ENCODE results near the gene BIVM. TPM values are rescaled to one million over a fixed set of nuclear protein-coding genes. Genes with fewer than 3 reads are reported as not detected.

Gene BIVM
- total RNA-seq, 2 experiments from 2014 or later = 3.4 to 4.3 TPM

DNA sequence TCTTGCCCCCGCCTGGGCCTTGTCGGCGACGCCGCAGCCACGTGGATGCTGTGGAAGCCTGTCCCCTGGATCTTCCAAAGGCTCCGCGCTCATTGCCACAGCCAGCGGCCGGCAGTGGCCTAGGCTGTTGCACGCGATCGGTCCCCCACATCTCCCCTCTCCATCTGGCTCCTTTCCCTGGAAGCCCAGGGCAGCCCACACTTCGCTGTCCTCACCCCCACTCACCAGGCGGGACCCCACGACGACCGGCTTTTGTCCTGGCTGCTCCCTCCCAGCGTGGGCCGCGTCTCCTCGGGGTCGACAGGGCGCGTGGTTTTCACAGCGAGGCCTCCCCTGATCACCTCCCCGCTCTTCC lies 24.7 kb upstream of the BIVM start:
- no peaks in the 10 kb centered on the region for H3K27me3 Mint-ChIP-seq
- TF ChIP-seq, protein P1, sequence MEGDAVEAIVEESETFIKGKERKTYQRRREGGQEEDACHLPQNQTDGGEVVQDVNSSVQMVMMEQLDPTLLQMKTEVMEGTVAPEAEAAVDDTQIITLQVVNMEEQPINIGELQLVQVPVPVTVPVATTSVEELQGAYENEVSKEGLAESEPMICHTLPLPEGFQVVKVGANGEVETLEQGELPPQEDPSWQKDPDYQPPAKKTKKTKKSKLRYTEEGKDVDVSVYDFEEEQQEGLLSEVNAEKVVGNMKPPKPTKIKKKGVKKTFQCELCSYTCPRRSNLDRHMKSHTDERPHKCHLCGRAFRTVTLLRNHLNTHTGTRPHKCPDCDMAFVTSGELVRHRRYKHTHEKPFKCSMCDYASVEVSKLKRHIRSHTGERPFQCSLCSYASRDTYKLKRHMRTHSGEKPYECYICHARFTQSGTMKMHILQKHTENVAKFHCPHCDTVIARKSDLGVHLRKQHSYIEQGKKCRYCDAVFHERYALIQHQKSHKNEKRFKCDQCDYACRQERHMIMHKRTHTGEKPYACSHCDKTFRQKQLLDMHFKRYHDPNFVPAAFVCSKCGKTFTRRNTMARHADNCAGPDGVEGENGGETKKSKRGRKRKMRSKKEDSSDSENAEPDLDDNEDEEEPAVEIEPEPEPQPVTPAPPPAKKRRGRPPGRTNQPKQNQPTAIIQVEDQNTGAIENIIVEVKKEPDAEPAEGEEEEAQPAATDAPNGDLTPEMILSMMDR (IDR thresholded peaks at IDR 0.05) = no peak
- H3K4me3 Mint-ChIP-seq = peak overlapping the region; percentile 97
- H3K9me3 ChIP-seq (ENCODE audit: control insufficient read depth in 1 of 2, insufficient read depth in 1 of 2, low read length in 2 of 2) = no peaks in the 10 kb centered on the region
- DNase-seq (no peak), ATAC-seq (ENCODE audit: poor library complexity) (no peak)
- H3K27ac ChIP-seq (ENCODE audit: low read depth in 1 of 2, low read length in 2 of 2) = peak overlapping the region; percentile 35 to 69
- H3K9me3 Mint-ChIP-seq = no peaks in the 10 kb centered on the region
- no peaks in the 10 kb centered on the region for H3K36me3 ChIP-seq (ENCODE audit: insufficient read depth, low read length)
- CTCF ChIA-PET = interaction anchor here (0.7 to 1.6 kb wide), 5 partner anchors 10 to 182 kb away, joined by 3 to 7 read pairs (median 4); partner anchors contain the start of gene ERCC5
- peak overlapping the region; percentile 81 for H3K4me3 ChIP-seq (ENCODE audit: low read length)
- peaks cover 52% of the 10 kb centered on the region for H3K4me1 Mint-ChIP-seq (ENCODE audit: low read depth)
- H3K36me3 Mint-ChIP-seq (ENCODE audit: low read depth) = peaks cover 4% of the 10 kb centered on the region
- POLR2A ChIA-PET = interaction anchor here (0.8 to 5.6 kb wide), 12 partner anchors 10 to 379 kb away, joined by 3 to 95 read pairs (median 3); partner anchors contain the start of genes BIVM, ERCC5, POGLUT2 and TPP2
- H3K27me3 ChIP-seq (ENCODE audit: control insufficient read depth in 1 of 2, insufficient read depth in 2 of 2, low read length in 2 of 2) = no peaks in the 10 kb centered on the region
- peaks cover 25% of the 10 kb centered on the region for H3K4me1 ChIP-seq (ENCODE audit: insufficient read depth, low read length)
- intact Hi-C loops (cut with DNase I, micrococcal nuclease) = loop anchor here (5.0 to 10.0 kb wide), 4 partner anchors 89 to 382 kb away; partner anchors contain the start of gene TPP2 (in 1 of the 2)
- H3K27ac Mint-ChIP-seq = peak overlapping the region; percentile 94

DNA sequence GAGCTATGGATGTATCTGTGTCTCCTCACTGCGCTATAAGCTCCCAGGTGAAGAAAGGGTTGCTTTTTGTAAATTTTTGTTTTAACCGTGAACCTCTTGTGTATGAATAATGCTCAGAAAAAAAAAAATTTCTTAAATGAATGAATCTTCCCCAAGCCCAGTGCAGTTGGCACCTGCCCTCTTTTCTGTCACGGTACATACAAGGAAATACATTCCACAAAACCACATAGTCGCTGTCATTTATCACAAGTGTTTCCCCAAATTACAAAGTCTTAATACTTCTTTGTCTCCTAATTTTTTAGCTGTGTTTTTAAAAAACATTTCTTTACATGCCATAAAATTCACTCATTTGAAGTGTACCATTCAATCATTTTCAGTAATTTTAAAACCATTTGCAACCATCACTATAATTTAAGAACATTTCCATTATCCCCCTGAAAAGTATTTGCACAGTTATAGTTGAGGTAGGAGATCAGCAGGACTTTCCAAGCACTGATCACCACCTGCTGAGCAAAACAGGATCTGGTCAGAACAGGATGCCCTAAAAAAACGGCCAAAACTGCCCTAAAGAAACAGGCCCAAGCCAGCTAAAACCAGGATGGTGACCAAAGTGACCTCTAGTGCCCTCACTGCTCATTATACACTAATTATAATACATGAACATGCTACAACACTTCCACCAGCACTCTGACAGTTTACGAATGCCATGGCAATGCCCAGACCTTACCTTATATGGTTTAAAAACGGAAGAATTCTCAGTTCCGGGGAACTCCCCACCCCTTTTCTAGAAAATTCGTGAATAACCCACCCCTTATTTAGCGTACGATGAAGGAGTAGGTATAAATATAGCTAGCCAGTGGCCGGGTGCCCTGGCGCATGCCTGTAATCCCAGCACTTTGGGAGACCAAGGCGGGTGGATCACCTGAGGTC lies 24.1 kb upstream of the BIVM start:
- no peaks in the 10 kb centered on the region for H3K27me3 ChIP-seq (ENCODE audit: control insufficient read depth in 1 of 2, insufficient read depth in 2 of 2, low read length in 2 of 2)
- no peaks in the 10 kb centered on the region for H3K27me3 Mint-ChIP-seq
- peak overlapping the region; percentile 97 for H3K4me3 Mint-ChIP-seq
- POLR2A ChIA-PET = interaction anchor here (0.8 to 5.6 kb wide), 5 partner anchors 25 to 180 kb away, joined by 3 to 95 read pairs (median 18); partner anchors contain the start of genes BIVM, ERCC5, POGLUT2 and TPP2
- peak overlapping the region; percentile 94 for H3K27ac Mint-ChIP-seq
- H3K9me3 Mint-ChIP-seq = no peaks in the 10 kb centered on the region
- no peak for DNase-seq
- no peak for ATAC-seq (ENCODE audit: poor library complexity)
- no peak overlapping the region for H3K4me3 ChIP-seq (ENCODE audit: low read length)
- H3K9me3 ChIP-seq (ENCODE audit: control insufficient read depth in 1 of 2, insufficient read depth in 1 of 2, low read length in 2 of 2) = no peaks in the 10 kb centered on the region
- no peak overlapping the region for H3K27ac ChIP-seq (ENCODE audit: low read depth in 1 of 2, low read length in 2 of 2)
- no peaks in the 10 kb centered on the region for H3K36me3 ChIP-seq (ENCODE audit: insufficient read depth, low read length)
- H3K4me1 Mint-ChIP-seq (ENCODE audit: low read depth) = peaks cover 59% of the 10 kb centered on the region
- intact Hi-C loops (cut with DNase I, micrococcal nuclease) = loop anchor here (5.0 to 10.0 kb wide), 4 partner anchors 90 to 383 kb away; partner anchors contain the start of gene TPP2 (in 1 of the 2)
- CTCF ChIA-PET = no interaction called here
- TF ChIP-seq, protein P1 (IDR thresholded peaks at IDR 0.05) = no peak
- H3K36me3 Mint-ChIP-seq (ENCODE audit: low read depth) = peaks cover 4% of the 10 kb centered on the region
- peaks cover 31% of the 10 kb centered on the region for H3K4me1 ChIP-seq (ENCODE audit: insufficient read depth, low read length)

DNA sequence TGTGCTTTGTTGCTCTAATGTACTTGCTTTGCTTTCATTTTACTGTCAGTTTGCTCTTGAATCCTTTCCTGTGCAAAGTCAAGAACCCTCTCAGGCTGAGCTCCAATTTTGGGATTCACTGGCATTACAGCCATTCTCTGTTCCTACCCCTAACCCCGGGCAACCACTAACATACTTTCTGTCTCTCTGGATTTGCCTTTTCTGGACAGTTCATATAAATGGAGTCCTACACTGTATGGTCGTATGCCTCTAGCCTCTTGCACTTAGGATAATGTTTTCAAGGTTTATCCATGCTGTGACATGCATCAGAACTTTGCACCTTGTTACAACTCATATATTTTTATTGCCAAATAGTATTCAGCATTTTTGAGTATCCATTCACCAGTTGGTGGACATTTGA lies 22.6 kb upstream of the BIVM start:
- H3K27ac Mint-ChIP-seq = no peak overlapping the region
- TF ChIP-seq, protein P1 (IDR thresholded peaks at IDR 0.05) = no peak
- H3K36me3 Mint-ChIP-seq (ENCODE audit: low read depth) = peaks cover 4% of the 10 kb centered on the region
- DNase-seq = no peak
- ChIA-PET CTCF (no interaction called here), POLR2A (interaction anchor here (0.6 to 5.6 kb wide), 3 partner anchors 12 to 182 kb away, joined by 3 to 95 read pairs (median 75); partner anchors contain the start of genes ERCC5 and TPP2)
- no peaks in the 10 kb centered on the region for H3K27me3 Mint-ChIP-seq
- H3K4me3 ChIP-seq (ENCODE audit: low read length) = no peak overlapping the region
- H3K4me1 Mint-ChIP-seq (ENCODE audit: low read depth) = peaks cover 51% of the 10 kb centered on the region
- intact Hi-C loops (cut with DNase I, micrococcal nuclease) = loop anchor here in 1 of 2 experiments (10.0 kb wide), 1 partner anchor 91 kb away; no protein-coding TSS in a partner anchor
- H3K27ac ChIP-seq (ENCODE audit: low read depth in 1 of 2, low read length in 2 of 2) = no peak overlapping the region
- no peaks in the 10 kb centered on the region for H3K9me3 ChIP-seq (ENCODE audit: control insufficient read depth in 1 of 2, insufficient read depth in 1 of 2, low read length in 2 of 2)
- peaks cover 35% of the 10 kb centered on the region for H3K4me1 ChIP-seq (ENCODE audit: insufficient read depth, low read length)
- peak overlapping the region; percentile 20 for H3K4me3 Mint-ChIP-seq
- H3K27me3 ChIP-seq (ENCODE audit: control insufficient read depth in 1 of 2, insufficient read depth in 2 of 2, low read length in 2 of 2) = no peaks in the 10 kb centered on the region
- ATAC-seq (ENCODE audit: poor library complexity) = no peak
- H3K36me3 ChIP-seq (ENCODE audit: insufficient read depth, low read length) = no peaks in the 10 kb centered on the region
- H3K9me3 Mint-ChIP-seq = peaks cover 3% of the 10 kb centered on the region
